ENCODE data around the gene EXOC1L. TPM values are rescaled to one million over a fixed set of nuclear protein-coding genes. Genes with fewer than 3 reads are reported as not detected.

The EXOC1L gene
- total and polyA plus RNA-seq, 2 donors (not counting 1 experiment from before 2014, with no cell fraction given) = not detected

GRCh38 chr4:55866973-55867574 lies 47.5 kb downstream of the EXOC1L start:
- ATAC-seq (ENCODE audit: low read depth) = peak; percentile 76
- no peak overlapping the region for H3K4me2 ChIP-seq (replicated peaks; ENCODE audit: low read depth, low read length, poor library complexity, severe bottlenecking)
- intact Hi-C loops (cut with micrococcal nuclease) = loop anchor here (1.0 to 5.0 kb wide), 4 partner anchors 325 to 555 kb away; partner anchors contain the start of gene SRD5A3
- Mint-ChIP-seq H3K4me1 (peaks cover 4% of the 10 kb centered on the region), H3K27ac (no peak overlapping the region), H3K27me3 (no peaks in the 10 kb centered on the region), H3K4me3 (no peak overlapping the region), H3K9me3 (ENCODE audit: insufficient read depth) (no peaks in the 10 kb centered on the region)
- no peak overlapping the region for H3K4me3 ChIP-seq (ENCODE audit: control extremely low read depth in 1 of 5, extremely low read depth in 1 of 5, insufficient read depth in 1 of 5, low read depth in 2 of 5, low read length in 4 of 5)
- no peak overlapping the region for H2AFZ ChIP-seq (ENCODE audit: insufficient read depth, low read depth, low read length, poor library complexity, severe bottlenecking)
- peaks cover 5% of the 10 kb centered on the region for H4K20me1 ChIP-seq (ENCODE audit: control insufficient read depth, insufficient read depth, low read length, poor library complexity, severe bottlenecking)
- TF ChIP-seq EZH2 (IDR thresholded peaks at IDR 0.05; ENCODE audit: borderline replicate concordance, insufficient read depth, low read depth, low read length, poor library complexity, severe bottlenecking) (no peak), CTCF (IDR thresholded peaks at IDR 0.05) (peak; percentile 96)
- peaks cover 21 to 56% of the 10 kb centered on the region in 2 experiments for H3K36me3 ChIP-seq (replicated peaks in 1 of 2; ENCODE audit: control extremely low read depth in 1 of 2, control insufficient read depth in 1 of 2, extremely low read depth in 1 of 2, insufficient read depth in 2 of 2, low read length in 1 of 2)
- H3K9me3 ChIP-seq (ENCODE audit: control extremely low read depth in 1 of 3, control insufficient read depth in 2 of 3, insufficient read depth in 1 of 3, low read length in 2 of 3) = no peaks in the 10 kb centered on the region
- CTCF ChIA-PET = interaction anchor here (0.7 to 4.6 kb wide), 18 partner anchors 9 to 682 kb away, joined by 3 to 27 read pairs (median 4); partner anchors contain the start of genes CEP135, EXOC1 and SRD5A3
- POLR2A ChIA-PET = no interaction called here
- H3K4me1 ChIP-seq (ENCODE audit: control insufficient read depth in 2 of 2, insufficient read depth in 2 of 2, low read length in 2 of 2) = peaks cover 0 to 4% of the 10 kb centered on the region in 2 donors
- H3K27me3 ChIP-seq (replicated peaks in 1 of 4; ENCODE audit: control extremely low read depth in 1 of 4, control insufficient read depth in 3 of 4, insufficient read depth in 4 of 4, low read length in 3 of 4) = no peaks in the 10 kb centered on the region
- H3K79me2 ChIP-seq (ENCODE audit: control insufficient read depth, insufficient read depth, low read length) = no peaks in the 10 kb centered on the region
- no CpG with 5 or more reads among the region's 4 CpGs for WGBS (ENCODE audit: insufficient coverage)
- peak; percentile 64 for DNase-seq
- H3K9ac ChIP-seq (ENCODE audit: low read length) = no peak overlapping the region
- no peak overlapping the region for H3K27ac ChIP-seq (ENCODE audit: low read length in 2 of 2)

- Histone ChIP-seq H3K27ac (ENCODE audit: low read length in 2 of 2) (no peak overlapping the region), H3K9ac (ENCODE audit: low read length) (no peak overlapping the region), H4K20me1 (ENCODE audit: control insufficient read depth, insufficient read depth, low read length, poor library complexity, severe bottlenecking) (peaks cover 5% of the 10 kb centered on the region), H3K4me2 (replicated peaks; ENCODE audit: low read depth, low read length, poor library complexity, severe bottlenecking) (no peak overlapping the region), H3K27me3 (replicated peaks in 1 of 4; ENCODE audit: control extremely low read depth in 1 of 4, control insufficient read depth in 3 of 4, insufficient read depth in 4 of 4, low read length in 3 of 4) (no peaks in the 10 kb centered on the region), H2AFZ (ENCODE audit: insufficient read depth, low read depth, low read length, poor library complexity, severe bottlenecking) (no peak overlapping the region), H3K79me2 (ENCODE audit: control insufficient read depth, insufficient read depth, low read length) (no peaks in the 10 kb centered on the region), H3K9me3 (ENCODE audit: control extremely low read depth in 1 of 3, control insufficient read depth in 2 of 3, insufficient read depth in 1 of 3, low read length in 2 of 3) (no peaks in the 10 kb centered on the region), H3K4me1 (ENCODE audit: control insufficient read depth in 2 of 2, insufficient read depth in 2 of 2, low read length in 2 of 2) (peaks cover 0 to 4% of the 10 kb centered on the region in 2 donors), H3K4me3 (ENCODE audit: control extremely low read depth in 1 of 5, extremely low read depth in 1 of 5, insufficient read depth in 1 of 5, low read depth in 2 of 5, low read length in 4 of 5) (no peak overlapping the region), H3K36me3 (replicated peaks in 1 of 2; ENCODE audit: control extremely low read depth in 1 of 2, control insufficient read depth in 1 of 2, extremely low read depth in 1 of 2, insufficient read depth in 2 of 2, low read length in 1 of 2) (peaks cover 20 to 53% of the 10 kb centered on the region in 2 experiments)
- H3K27me3 Mint-ChIP-seq = no peaks in the 10 kb centered on the region
- POLR2A ChIA-PET = no interaction called here
- DNase-seq (no peak), ATAC-seq (ENCODE audit: low read depth) (no peak)
- intact Hi-C loops (cut with micrococcal nuclease) = loop anchor here (5.0 kb wide), 1 partner anchor 326 kb away; no protein-coding TSS in a partner anchor
- H3K9me3 Mint-ChIP-seq (ENCODE audit: insufficient read depth) = no peaks in the 10 kb centered on the region
- 100% methylated on average over 1 of the region's 1 CpG for WGBS (ENCODE audit: insufficient coverage)
- H3K4me1 Mint-ChIP-seq = peaks cover 4% of the 10 kb centered on the region
- no peak overlapping the region for H3K27ac Mint-ChIP-seq
- H3K4me3 Mint-ChIP-seq = no peak overlapping the region
- CTCF ChIA-PET = interaction anchor here (3.4 to 4.6 kb wide), 3 partner anchors 8 to 459 kb away, joined by 15 to 27 read pairs (median 22); partner anchors contain the start of gene CEP135
- TF ChIP-seq EZH2 (IDR thresholded peaks at IDR 0.05; ENCODE audit: borderline replicate concordance, insufficient read depth, low read depth, low read length, poor library complexity, severe bottlenecking) (no peak), CTCF (IDR thresholded peaks at IDR 0.05) (no peak)
Observed at GRCh38 chr4:55868581-55869090, 49.0 kb downstream of the EXOC1L start.
